HL-60 (cell line): Measurements from ENCODE around the gene FAM32A.
A peak's percentile ranks its signal among the peaks of the same experiment; 100 is the strongest.

Source experiments
- DNase-seq, 2 experiments: peaks; one replicate each; pipeline ENCODE4 v3.0.0-alpha.2; 2010 to 2020; ENCODE audit warnings: low read depth in 1 of 2, low spot score in 1 of 2
- H3K27ac ChIP-seq: fragments of 250-450 bp; sonication (Bioruptor Pico); replicated peaks from 2 replicates; pipeline ENCODE4 v1.5.1; 2020; ENCODE audit warnings: mild to moderate bottlenecking, moderate library complexity
- H3K27me3 ChIP-seq: fragments of 250-450 bp; sonication (Bioruptor Pico); 2 replicates; pipeline ENCODE4 v1.5.1; 2021; ENCODE audit warnings: mild to moderate bottlenecking, moderate library complexity; ENCODE audit not compliant: insufficient read depth, poor library complexity, severe bottlenecking
- H3K4me3 ChIP-seq: replicated peaks from 2 replicates; pipeline ENCODE4 v1.5.1; 2011; ENCODE audit warnings: mild to moderate bottlenecking, control low read depth, low read length; ENCODE audit not compliant: insufficient read depth
- CTCF ChIP-seq: IDR thresholded peaks from one replicate; pipeline ENCODE4 v1.5.1; 2011; ENCODE audit warnings: low read length, control low read depth, inconsistent platforms; ENCODE audit not compliant: insufficient read depth
- GABPA ChIP-seq: IDR thresholded peaks from 2 replicates; pipeline ENCODE4 v1.6.1; 2012; ENCODE audit warnings: low read depth
- POLR2AphosphoS5 ChIP-seq: IDR thresholded peaks from 2 replicates; pipeline ENCODE4 v1.6.1; 2012; ENCODE audit warnings: low read depth
- REST ChIP-seq: IDR thresholded peaks from 2 replicates; pipeline ENCODE4 v1.6.1; 2012; ENCODE audit warnings: low read depth; ENCODE audit not compliant: insufficient replicate concordance
- SPI1 ChIP-seq: IDR thresholded peaks from 2 replicates; pipeline ENCODE4 v1.6.1; 2012; ENCODE audit warnings: low read depth, mild to moderate bottlenecking, borderline replicate concordance
- long read RNA-seq: library from polyadenylated mRNA; unstranded; transcript quantifications from one replicate; pipeline ENCODE4 v2.0.0, GENCODE V29; 2020

FAM32A gene
- long read RNA-seq, transcript FAM32A-201 (4 exons, 1,455 nt), result major isoform, 498 of 592 reads
- long read RNA-seq, transcript FAM32A-204 (3 exons, 798 nt), result minor isoform, 9 of 592 reads
- long read RNA-seq, transcript FAM32A-205 (3 exons, 1,168 nt), result minor isoform, 69 of 592 reads
- long read RNA-seq, partial matches to known transcripts, result 4 of 592 reads
- long read RNA-seq, other reads (novel, unspliced or antisense), result 12 of 592 reads

- DNase-seq, result peak; percentile 99 to 100
- no peaks in the 10 kb centered on the region for H3K27me3 ChIP-seq
- H3K27ac ChIP-seq, result peak within 1 kb of the TSS; percentile 83
- peak; percentile 98 for TF ChIP-seq POLR2AphosphoS5
- no peak for TF ChIP-seq REST
- peak; percentile 92 for TF ChIP-seq GABPA
- peak; percentile 71; the same call in 1 of the 2 replicates for TF ChIP-seq SPI1
- TF ChIP-seq CTCF, result no peak
- peak within 1 kb of the TSS; percentile 87 for H3K4me3 ChIP-seq
Measured at GRCh38 chr19:16185123-16185767, at the start of gene FAM32A. TSS of gene FAM32A (plus strand) at chr19:16185410. CDS start at chr19:16185443, 33 bp downstream.

GRCh38 chr19:16135430-16136127 lies 49.6 kb upstream of the FAM32A start:
- DNase-seq, result peak in 1 of 2 experiments; percentile 33
- Histone ChIP-seq H3K4me3 (no peak overlapping the region), H3K27ac (no peak overlapping the region), H3K27me3 (no peaks in the 10 kb centered on the region)
- TF ChIP-seq POLR2AphosphoS5 (peak; percentile 41), GABPA (no peak)

GRCh38 chr19:16136185-16136999 lies 48.8 kb upstream of the FAM32A start:
- no peaks in the 10 kb centered on the region for H3K27me3 ChIP-seq
- peak overlapping the region; percentile 29 for H3K27ac ChIP-seq
- no peak for TF ChIP-seq REST
- no peak for TF ChIP-seq POLR2AphosphoS5
- TF ChIP-seq CTCF, result no peak
- H3K4me3 ChIP-seq, result no peak overlapping the region
- DNase-seq, result no peak

GRCh38 chr19:16139752-16140151 lies 45.5 kb upstream of the FAM32A start:
- Histone ChIP-seq H3K4me3 (peak overlapping the region; percentile 20), H3K27me3 (no peaks in the 10 kb centered on the region), H3K27ac (peak overlapping the region; percentile 92)
- DNase-seq, result peak; percentile 96 to 99
- TF ChIP-seq GABPA (peak; percentile 38; the same call in 1 of the 2 replicates), REST (peak; percentile 38), POLR2AphosphoS5 (peak; percentile 100), CTCF (no peak), SPI1 (peak; percentile 57; the same call in 1 of the 2 replicates)
